H9 (cell line): ENCODE measurements around the gene YOD1. TPM values are rescaled to one million over a fixed set of nuclear protein-coding genes. Genes with fewer than 3 reads are reported as not detected.

Source experiments
- DNase-seq: peaks from one replicate; pipeline ENCODE4 v3.0.0-alpha.2; 2017
- H2AFZ ChIP-seq: one replicate; pipeline ENCODE4 v1.6.1; 2013; ENCODE audit warnings: mild to moderate bottlenecking, low read length, control low read depth, moderate library complexity
- H2AK5ac ChIP-seq: 2 replicates; pipeline ENCODE4 v1.6.1; 2013; ENCODE audit warnings: low read length, control low read depth, mixed read lengths; ENCODE audit not compliant: insufficient read length
- H2BK120ac ChIP-seq: one replicate; pipeline ENCODE4 v1.6.1; 2013; ENCODE audit warnings: low read depth, mild to moderate bottlenecking, low read length, control low read depth, inconsistent platforms; ENCODE audit not compliant: poor library complexity, severe bottlenecking
- H2BK12ac ChIP-seq: 2 replicates; pipeline ENCODE4 v1.6.1; 2013; ENCODE audit warnings: low read length, control low read depth, mixed read lengths, low read depth; ENCODE audit not compliant: insufficient read length
- H2BK15ac ChIP-seq: 2 replicates; pipeline ENCODE4 v1.6.1; 2013; ENCODE audit warnings: low read depth, low read length, control low read depth
- H2BK20ac ChIP-seq: one replicate; pipeline ENCODE4 v1.6.1; 2013; ENCODE audit warnings: low read depth, mild to moderate bottlenecking, low read length, control low read depth, inconsistent platforms; ENCODE audit not compliant: poor library complexity, severe bottlenecking
- H2BK5ac ChIP-seq: 2 replicates; pipeline ENCODE4 v1.6.1; 2013; ENCODE audit warnings: low read length, control low read depth, mixed read lengths; ENCODE audit not compliant: insufficient read length
- H3K14ac ChIP-seq: 2 replicates; pipeline ENCODE4 v1.6.1; 2013; ENCODE audit warnings: low read length, control low read depth; ENCODE audit not compliant: insufficient read depth
- H3K18ac ChIP-seq: 2 replicates; pipeline ENCODE4 v1.6.1; 2013; ENCODE audit warnings: low read depth, mild to moderate bottlenecking, mixed read lengths, low read length, control low read depth; ENCODE audit not compliant: insufficient read length
- H3K23ac ChIP-seq: 2 replicates; pipeline ENCODE4 v1.6.1; 2013; ENCODE audit warnings: low read length, control low read depth, mixed read lengths, low read depth; ENCODE audit not compliant: insufficient read length
- H3K23me2 ChIP-seq: 2 replicates; pipeline ENCODE4 v1.6.1; 2013; ENCODE audit warnings: low read depth, mild to moderate bottlenecking, mixed read lengths, low read length, control low read depth; ENCODE audit not compliant: insufficient read length, poor library complexity, severe bottlenecking
- H3K27ac ChIP-seq: 2 replicates; pipeline ENCODE4 v1.5.1; 2013; ENCODE audit warnings: low read length, control low read depth, mixed read lengths, low read depth; ENCODE audit not compliant: insufficient read length
- H3K27me3 ChIP-seq: 2 replicates; pipeline ENCODE4 v1.6.1; 2013; ENCODE audit warnings: low read length, control low read depth, inconsistent platforms; ENCODE audit not compliant: insufficient read depth
- H3K4ac ChIP-seq: 2 replicates; pipeline ENCODE4 v1.6.1; 2013; ENCODE audit warnings: low read depth, mild to moderate bottlenecking, control low read depth, inconsistent platforms, low read length, moderate library complexity
- H3K4me1 ChIP-seq: 2 replicates; pipeline ENCODE4 v1.6.1; 2013; ENCODE audit warnings: low read length, control low read depth, inconsistent platforms; ENCODE audit not compliant: insufficient read depth
- H3K4me2 ChIP-seq: 2 replicates; pipeline ENCODE4 v1.6.1; 2013; ENCODE audit warnings: low read length, control low read depth, mixed read lengths; ENCODE audit not compliant: insufficient read length, insufficient read depth
- H3K56ac ChIP-seq: 2 replicates; pipeline ENCODE4 v1.6.1; 2013; ENCODE audit warnings: low read depth, mild to moderate bottlenecking, mixed read lengths, low read length, control low read depth; ENCODE audit not compliant: insufficient read length
- H3K79me1 ChIP-seq: 2 replicates; pipeline ENCODE4 v1.6.1; 2013; ENCODE audit warnings: low read depth, mild to moderate bottlenecking, moderate library complexity, low read length, control low read depth, inconsistent platforms; ENCODE audit not compliant: insufficient read depth, poor library complexity, severe bottlenecking
- H3K79me2 ChIP-seq: 2 replicates; pipeline ENCODE4 v1.6.1; 2013; ENCODE audit warnings: low read length, control low read depth, inconsistent platforms; ENCODE audit not compliant: insufficient read depth
- H3K9ac ChIP-seq: 2 replicates; pipeline ENCODE4 v1.6.1; 2013; ENCODE audit warnings: low read length, control low read depth, mixed read lengths; ENCODE audit not compliant: insufficient read length; ENCODE audit errors: extremely low read depth
- H3K9me3 ChIP-seq: one replicate; pipeline ENCODE4 v1.6.1; 2013; ENCODE audit warnings: low read depth, low read length, inconsistent platforms; ENCODE audit not compliant: control insufficient read depth
- H3T11ph ChIP-seq: one replicate; pipeline ENCODE4 v1.6.1; 2013; ENCODE audit warnings: mild to moderate bottlenecking, low read length, control low read depth, inconsistent platforms
- H4K20me1 ChIP-seq: one replicate; pipeline ENCODE4 v1.6.1; 2013; ENCODE audit not compliant: control insufficient read depth, insufficient read length, insufficient read depth
- H4K5ac ChIP-seq: 2 replicates; pipeline ENCODE4 v1.6.1; 2013; ENCODE audit warnings: low read depth, mild to moderate bottlenecking, mixed read lengths, low read length, control low read depth; ENCODE audit not compliant: insufficient read length
- H4K8ac ChIP-seq: replicated peaks from 2 replicates; pipeline ENCODE4 v1.6.1; 2013; ENCODE audit warnings: low read length, control low read depth, mixed read lengths, low read depth; ENCODE audit not compliant: insufficient read length
- H4K91ac ChIP-seq: 2 replicates; pipeline ENCODE4 v1.6.1; 2013; ENCODE audit warnings: low read depth, mild to moderate bottlenecking, moderate library complexity, mixed read lengths, low read length, control low read depth; ENCODE audit not compliant: insufficient read length
- H3K27ac Mint-ChIP-seq, 3 experiments: 2 replicates in 2 of 3; 3 replicates in 1 of 3; pipeline ENCODE4 v1.8.0; 2020 to 2021; ENCODE audit warnings: mixed read lengths in 3 of 3, mild to moderate bottlenecking in 1 of 3, moderate library complexity in 1 of 3
- H3K27me3 Mint-ChIP-seq: 2 replicates; pipeline ENCODE4 v1.8.0; 2021; ENCODE audit warnings: low read depth, mild to moderate bottlenecking, moderate library complexity, mixed read lengths
- H3K36me3 Mint-ChIP-seq, 3 experiments: 2 replicates in 2 of 3; 3 replicates in 1 of 3; pipeline ENCODE4 v1.8.0; 2020 to 2021; ENCODE audit warnings: low read depth in 3 of 3, mixed read lengths in 3 of 3; ENCODE audit not compliant: insufficient read depth in 1 of 3
- H3K4me1 Mint-ChIP-seq, 2 experiments: 2 replicates each; pipeline ENCODE4 v1.8.0; 2020; ENCODE audit warnings: mixed read lengths in 2 of 2
- H3K4me3 Mint-ChIP-seq, 2 experiments: 2 replicates in 1 of 2; 3 replicates in 1 of 2; pipeline ENCODE4 v1.8.0; 2020 to 2021; ENCODE audit warnings: mild to moderate bottlenecking in 2 of 2, mixed read lengths in 2 of 2, moderate library complexity in 1 of 2
- H3K9me3 Mint-ChIP-seq, 2 experiments: 2 replicates in 1 of 2; 3 replicates in 1 of 2; pipeline ENCODE4 v1.8.0; 2020; ENCODE audit warnings: mild to moderate bottlenecking in 2 of 2, mixed read lengths in 2 of 2, moderate library complexity in 1 of 2
- CTCF ChIP-seq: fragments of 200-600 bp; sonication (generic); conservative IDR thresholded peaks from 3 replicates; pipeline ENCODE4 v1.8.0; 2021; ENCODE audit warnings: antibody characterized with exemption, mild to moderate bottlenecking
- WGBS: extraction: QIAGEN DNeasy Blood & Tissue Kit; methylation state at CpG from one replicate; pipeline ENCODE4 v1.1.7; 2013; ENCODE audit warnings: missing lambda C conversion rate, low lambda C conversion rate, mixed read lengths; ENCODE audit not compliant: insufficient read length; ENCODE audit errors: extremely low coverage; 5-methylcytosine and 5-hydroxymethylcytosine counted together
- total RNA-seq: library from RNA; stranded (reverse); gene quantifications from 2 replicates; pipeline ENCODE4 v1.2.1, GENCODE V29; 2021

YOD1 gene
- total RNA-seq, 1 experiment from 2014 or later: 8.6 TPM

- Histone ChIP-seq H2AK5ac (no peak overlapping the region), H2AFZ (no peak overlapping the region), H2BK12ac (no peak overlapping the region), H3K79me2 (no peaks in the 10 kb centered on the region), H3K4ac (no peak overlapping the region), H3T11ph (no peak overlapping the region), H3K23me2 (no peaks in the 10 kb centered on the region), H3K56ac (no peak overlapping the region), H4K5ac (no peak overlapping the region), H3K23ac (no peak overlapping the region), H2BK15ac (no peak overlapping the region), H3K27ac (no peak overlapping the region), H3K14ac (no peak overlapping the region), H3K4me2 (no peak overlapping the region), H4K8ac (no peak overlapping the region), H2BK20ac (no peak overlapping the region), H3K9ac (no peak overlapping the region), H4K91ac (no peak overlapping the region), H2BK120ac (no peak overlapping the region), H3K18ac (no peak overlapping the region), H2BK5ac (no peak overlapping the region), H3K27me3 (no peaks in the 10 kb centered on the region), H3K9me3 (no peaks in the 10 kb centered on the region), H3K4me1 (no peaks in the 10 kb centered on the region; the same call in 1 of the 2 replicates), H4K20me1 (no peaks in the 10 kb centered on the region), H3K79me1 (no peaks in the 10 kb centered on the region)
- H3K27ac Mint-ChIP-seq: no peak overlapping the region
- no peak overlapping the region for H3K4me3 Mint-ChIP-seq
- DNase-seq: no peak
- peaks cover 17 to 19% of the 10 kb centered on the region in 2 experiments for H3K4me1 Mint-ChIP-seq
- no peak for TF ChIP-seq CTCF
- no peaks in the 10 kb centered on the region for H3K36me3 Mint-ChIP-seq
- no peaks in the 10 kb centered on the region; the same call in 1 of the 2 replicates for H3K27me3 Mint-ChIP-seq
- no CpG with 5 or more reads among the region's 2 CpGs for WGBS
- no peaks in the 10 kb centered on the region for H3K9me3 Mint-ChIP-seq
These were observed 30.8 kb upstream of the YOD1 start for GRCh38 chr1:207081806-207082205.
